Measurements from ENCODE around the gene GJD3.

The GJD3 gene

DNA sequence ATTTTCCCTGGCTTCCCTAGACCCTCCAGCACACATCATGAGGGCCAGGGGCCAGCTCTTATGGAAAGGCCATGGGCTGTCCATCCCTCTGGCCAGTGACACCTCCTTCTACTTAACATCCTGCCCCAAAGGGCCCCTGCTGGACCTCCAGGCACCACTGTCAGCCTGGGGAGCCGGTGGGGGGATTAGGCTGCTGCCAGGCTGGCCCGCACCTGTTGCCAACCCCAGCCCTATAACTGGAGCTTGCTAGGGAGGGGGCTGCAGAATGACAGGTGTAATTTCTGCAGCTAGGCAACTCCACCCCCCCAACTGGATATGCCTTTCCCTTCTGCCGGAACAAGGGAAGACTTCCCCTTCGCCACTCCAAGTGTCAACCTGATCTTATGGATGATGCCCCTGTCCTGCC, 43.0 kb downstream of the GJD3 start:
- Histone ChIP-seq H3K36me3 (ENCODE audit: control insufficient read depth, insufficient read depth, low read length) (no peaks in the 10 kb centered on the region), H3K4me1 (ENCODE audit: control insufficient read depth, low read depth, low read length) (peaks cover 8% of the 10 kb centered on the region), H3K27ac (ENCODE audit: low read depth, low read length) (no peak overlapping the region), H2BK15ac (replicated peaks; ENCODE audit: low read depth) (no peak overlapping the region), H3K27me3 (ENCODE audit: insufficient read depth, low read length, poor library complexity) (no peaks in the 10 kb centered on the region), H4K5ac (ENCODE audit: low read length) (no peak overlapping the region), H3K79me2 (ENCODE audit: control insufficient read depth, insufficient read depth, low read length) (peaks cover 8% of the 10 kb centered on the region), H2AK5ac (ENCODE audit: low read length) (no peak overlapping the region), H3K9ac (ENCODE audit: low read length) (no peak overlapping the region), H2BK5ac (ENCODE audit: low read length) (no peak overlapping the region), H4K8ac (ENCODE audit: low read depth, low read length) (no peak overlapping the region), H3K4ac (ENCODE audit: low read depth, low read length) (no peak overlapping the region), H2BK120ac (ENCODE audit: low read depth, low read length) (no peak overlapping the region), H3K56ac (ENCODE audit: low read length) (no peak overlapping the region), H3K4me3 (ENCODE audit: low read length) (no peak overlapping the region), H3K18ac (ENCODE audit: low read length) (no peak overlapping the region), H3K4me2 (ENCODE audit: low read length) (no peak overlapping the region), H3K23ac (ENCODE audit: low read length) (no peak overlapping the region), H3K79me1 (ENCODE audit: low read length) (peaks cover 25% of the 10 kb centered on the region)
- no peak for DNase-seq
- WGBS (ENCODE audit: extremely low coverage, insufficient coverage, low lambda C conversion rate), result no CpG with 5 or more reads among the region's 4 CpGs

- H4K5ac ChIP-seq (ENCODE audit: low read length), result no peak overlapping the region
- H4K8ac ChIP-seq (ENCODE audit: low read depth, low read length), result no peak overlapping the region
- no CpG with 5 or more reads among the region's 19 CpGs for WGBS (ENCODE audit: extremely low coverage, insufficient coverage, low lambda C conversion rate)
- peaks cover 22% of the 10 kb centered on the region for H3K79me1 ChIP-seq (ENCODE audit: low read length)
- H3K4me1 ChIP-seq (ENCODE audit: control insufficient read depth, low read depth, low read length), result peaks cover 11% of the 10 kb centered on the region
- H2BK120ac ChIP-seq (ENCODE audit: low read depth, low read length), result no peak overlapping the region
- H2AK5ac ChIP-seq (ENCODE audit: low read length), result no peak overlapping the region
- H3K4me2 ChIP-seq (ENCODE audit: low read length), result no peak overlapping the region
- no peak overlapping the region for H3K18ac ChIP-seq (ENCODE audit: low read length)
- H3K4ac ChIP-seq (ENCODE audit: low read depth, low read length), result no peak overlapping the region
- H3K27ac ChIP-seq (ENCODE audit: low read depth, low read length), result no peak overlapping the region
- peak overlapping the region; percentile 13 for H3K9ac ChIP-seq (ENCODE audit: low read length)
- H3K27me3 ChIP-seq (ENCODE audit: insufficient read depth, low read length, poor library complexity), result no peaks in the 10 kb centered on the region
- H3K4me3 ChIP-seq (ENCODE audit: low read length), result no peak overlapping the region
- H3K56ac ChIP-seq (ENCODE audit: low read length), result peak overlapping the region; percentile 22
- H2BK5ac ChIP-seq (ENCODE audit: low read length), result no peak overlapping the region
- peaks cover 8% of the 10 kb centered on the region for H3K79me2 ChIP-seq (ENCODE audit: control insufficient read depth, insufficient read depth, low read length)
- no peak overlapping the region for H2BK15ac ChIP-seq (replicated peaks; ENCODE audit: low read depth)
- no peak overlapping the region for H3K23ac ChIP-seq (ENCODE audit: low read length)
- H3K36me3 ChIP-seq (ENCODE audit: control insufficient read depth, insufficient read depth, low read length), result no peaks in the 10 kb centered on the region
- no peak for DNase-seq
Observed at GRCh38 chr17:40320756-40321523, 43.6 kb downstream of the GJD3 start.

DNA sequence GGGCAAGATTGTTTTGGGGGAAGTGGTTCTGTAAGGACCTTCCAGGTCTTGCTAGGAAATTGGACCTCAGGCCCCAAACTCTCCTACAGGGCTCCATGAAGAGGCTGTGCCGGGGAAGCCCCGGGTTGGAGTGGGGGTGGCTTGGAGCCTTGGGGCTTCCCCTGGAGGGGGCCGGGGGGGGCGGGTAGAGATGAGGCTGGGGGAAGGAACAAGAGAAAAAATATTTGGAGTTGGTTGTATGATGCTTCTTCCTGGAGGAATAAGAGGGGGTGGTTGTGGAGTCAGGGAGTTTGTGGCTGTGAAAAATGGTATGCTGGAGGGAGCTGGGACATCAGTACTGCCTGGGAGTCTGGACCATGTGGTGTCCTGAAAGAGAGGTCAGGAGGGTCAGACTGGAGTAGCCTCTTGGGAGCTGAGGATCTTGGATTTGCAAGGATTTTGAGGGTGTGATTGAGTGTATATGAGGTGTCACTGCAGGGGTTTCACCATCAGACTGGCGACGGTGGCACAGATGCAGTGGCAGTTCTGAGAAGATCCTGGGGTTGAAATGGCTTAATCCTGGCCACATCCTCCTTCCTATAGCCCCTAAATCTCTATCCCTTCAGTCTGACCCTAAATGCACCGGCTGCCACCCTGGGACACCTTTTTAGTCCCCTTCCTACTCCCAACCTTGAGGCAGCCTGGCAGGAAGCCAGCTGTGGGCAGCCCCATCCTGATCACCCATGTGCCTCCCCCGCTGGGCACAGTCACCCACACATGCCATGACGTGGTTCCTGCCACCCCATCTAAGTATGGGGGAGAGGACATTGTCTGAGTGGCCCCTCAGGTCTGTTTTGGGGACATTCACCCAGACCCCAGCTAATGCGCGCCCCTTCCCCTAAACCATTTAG, 44.6 kb downstream of the GJD3 start:
- Histone ChIP-seq H3K79me2 (ENCODE audit: control insufficient read depth, insufficient read depth, low read length) (peaks cover 8% of the 10 kb centered on the region), H3K36me3 (ENCODE audit: control insufficient read depth, insufficient read depth, low read length) (no peaks in the 10 kb centered on the region), H2BK120ac (ENCODE audit: low read depth, low read length) (no peak overlapping the region), H3K79me1 (ENCODE audit: low read length) (peaks cover 21% of the 10 kb centered on the region), H3K4me1 (ENCODE audit: control insufficient read depth, low read depth, low read length) (peaks cover 11% of the 10 kb centered on the region), H3K9ac (ENCODE audit: low read length) (no peak overlapping the region), H2BK5ac (ENCODE audit: low read length) (no peak overlapping the region), H3K27me3 (ENCODE audit: insufficient read depth, low read length, poor library complexity) (no peaks in the 10 kb centered on the region), H2BK15ac (replicated peaks; ENCODE audit: low read depth) (no peak overlapping the region), H3K4ac (ENCODE audit: low read depth, low read length) (no peak overlapping the region), H3K56ac (ENCODE audit: low read length) (no peak overlapping the region), H3K27ac (ENCODE audit: low read depth, low read length) (no peak overlapping the region), H3K18ac (ENCODE audit: low read length) (no peak overlapping the region), H2AK5ac (ENCODE audit: low read length) (no peak overlapping the region), H4K8ac (ENCODE audit: low read depth, low read length) (no peak overlapping the region), H3K4me3 (ENCODE audit: low read length) (no peak overlapping the region), H3K4me2 (ENCODE audit: low read length) (no peak overlapping the region), H4K5ac (ENCODE audit: low read length) (no peak overlapping the region), H3K23ac (ENCODE audit: low read length) (no peak overlapping the region)
- WGBS (ENCODE audit: extremely low coverage, insufficient coverage, low lambda C conversion rate), result no CpG with 5 or more reads among the region's 11 CpGs
- DNase-seq, result no peak

GRCh38 chr17:40318830-40319391, 45.6 kb downstream of the GJD3 start:
- H4K8ac ChIP-seq (ENCODE audit: low read depth, low read length), result no peak overlapping the region
- peak overlapping the region; percentile 84 for H3K56ac ChIP-seq (ENCODE audit: low read length)
- H2BK5ac ChIP-seq (ENCODE audit: low read length), result no peak overlapping the region
- WGBS (ENCODE audit: extremely low coverage, insufficient coverage, low lambda C conversion rate), result no CpG with 5 or more reads among the region's 13 CpGs
- no peak overlapping the region for H3K4ac ChIP-seq (ENCODE audit: low read depth, low read length)
- H3K27ac ChIP-seq (ENCODE audit: low read depth, low read length), result no peak overlapping the region
- no peak overlapping the region for H2BK120ac ChIP-seq (ENCODE audit: low read depth, low read length)
- H3K4me1 ChIP-seq (ENCODE audit: control insufficient read depth, low read depth, low read length), result peaks cover 11% of the 10 kb centered on the region
- H3K4me3 ChIP-seq (ENCODE audit: low read length), result peak overlapping the region; percentile 76
- H3K18ac ChIP-seq (ENCODE audit: low read length), result peak overlapping the region; percentile 70
- no peaks in the 10 kb centered on the region for H3K27me3 ChIP-seq (ENCODE audit: insufficient read depth, low read length, poor library complexity)
- no peak for DNase-seq
- H2BK15ac ChIP-seq (replicated peaks; ENCODE audit: low read depth), result no peak overlapping the region
- no peak overlapping the region for H2AK5ac ChIP-seq (ENCODE audit: low read length)
- peak overlapping the region; percentile 82 for H3K4me2 ChIP-seq (ENCODE audit: low read length)
- H3K79me1 ChIP-seq (ENCODE audit: low read length), result peaks cover 21% of the 10 kb centered on the region
- peaks cover 8% of the 10 kb centered on the region for H3K79me2 ChIP-seq (ENCODE audit: control insufficient read depth, insufficient read depth, low read length)
- no peak overlapping the region for H3K23ac ChIP-seq (ENCODE audit: low read length)
- H3K36me3 ChIP-seq (ENCODE audit: control insufficient read depth, insufficient read depth, low read length), result no peaks in the 10 kb centered on the region
- peak overlapping the region; percentile 79 for H3K9ac ChIP-seq (ENCODE audit: low read length)
- H4K5ac ChIP-seq (ENCODE audit: low read length), result no peak overlapping the region

GRCh38 chr17:40317880-40318829, 46.4 kb downstream of the GJD3 start:
- Histone ChIP-seq H2BK15ac (replicated peaks; ENCODE audit: low read depth) (no peak overlapping the region), H3K4me1 (ENCODE audit: control insufficient read depth, low read depth, low read length) (peaks cover 13% of the 10 kb centered on the region), H3K36me3 (ENCODE audit: control insufficient read depth, insufficient read depth, low read length) (no peaks in the 10 kb centered on the region), H3K18ac (ENCODE audit: low read length) (peak overlapping the region; percentile 70), H3K23ac (ENCODE audit: low read length) (peak overlapping the region; percentile 83), H3K4me3 (ENCODE audit: low read length) (peak overlapping the region; percentile 76), H3K27me3 (ENCODE audit: insufficient read depth, low read length, poor library complexity) (no peaks in the 10 kb centered on the region), H3K79me1 (ENCODE audit: low read length) (peaks cover 21% of the 10 kb centered on the region), H3K4ac (ENCODE audit: low read depth, low read length) (no peak overlapping the region), H2BK5ac (ENCODE audit: low read length) (no peak overlapping the region), H3K9ac (ENCODE audit: low read length) (peak overlapping the region; percentile 79), H4K8ac (ENCODE audit: low read depth, low read length) (no peak overlapping the region), H4K5ac (ENCODE audit: low read length) (no peak overlapping the region), H2AK5ac (ENCODE audit: low read length) (no peak overlapping the region), H3K79me2 (ENCODE audit: control insufficient read depth, insufficient read depth, low read length) (peaks cover 8% of the 10 kb centered on the region), H3K27ac (ENCODE audit: low read depth, low read length) (peak overlapping the region; percentile 3), H2BK120ac (ENCODE audit: low read depth, low read length) (no peak overlapping the region), H3K4me2 (ENCODE audit: low read length) (peak overlapping the region; percentile 94), H3K56ac (ENCODE audit: low read length) (peak overlapping the region; percentile 84)
- WGBS (ENCODE audit: extremely low coverage, insufficient coverage, low lambda C conversion rate), result no CpG with 5 or more reads among the region's 70 CpGs
- DNase-seq, result peak; percentile 98

Data from mesendoderm (in vitro differentiated cells).